ENCODE measurements around the gene TRIM54.

TRIM54 gene

DNA sequence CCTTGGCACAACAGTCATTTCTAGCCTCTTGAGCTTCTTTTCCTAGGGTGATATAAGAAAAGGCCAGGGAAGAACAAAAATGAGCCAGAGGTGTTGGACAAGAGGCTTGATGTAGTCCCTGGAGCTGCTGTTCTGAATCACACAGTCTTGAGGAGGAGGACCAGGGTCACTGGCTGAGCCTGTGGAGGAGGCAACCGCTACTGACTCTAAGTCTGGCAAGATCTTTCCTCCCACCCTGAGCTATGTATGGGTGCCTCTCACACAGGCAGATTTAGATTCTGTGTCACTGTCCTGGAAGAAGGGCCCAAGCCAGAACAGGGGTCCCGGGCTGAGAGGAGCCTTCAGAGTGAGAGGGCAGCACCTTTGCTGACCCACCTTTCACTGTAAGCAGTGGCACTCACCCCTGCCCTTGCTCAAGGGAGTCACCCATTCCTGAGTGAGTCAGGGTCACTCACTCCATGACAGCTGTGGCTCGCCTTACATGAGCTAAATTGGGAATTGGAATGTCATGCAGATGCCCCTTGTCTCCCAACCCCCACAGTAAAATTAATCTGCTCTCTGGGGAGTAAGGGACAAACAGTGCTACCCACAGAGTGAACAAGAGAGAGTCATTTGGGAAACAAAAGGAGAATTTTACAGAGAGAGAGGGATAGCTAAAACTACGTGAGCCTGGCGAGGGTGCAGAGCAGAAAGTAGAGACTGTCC, at the start of gene TRIM54:
Gene TRIM54, plus strand, starts transcription at position 575 of the 705 bp plus-strand sequence. CDS start 303 bp downstream, outside the sequence.
- no peak within 1 kb of the TSS for H3K27ac ChIP-seq
- no peak for DNase-seq (ENCODE audit: low read depth, low spot score)

- no peak overlapping the region for H3K27ac ChIP-seq
- no peak for DNase-seq (ENCODE audit: low read depth, low spot score)
Measured at GRCh38 chr2:27233341-27233740, 48.9 kb upstream of the TRIM54 start.

DNA sequence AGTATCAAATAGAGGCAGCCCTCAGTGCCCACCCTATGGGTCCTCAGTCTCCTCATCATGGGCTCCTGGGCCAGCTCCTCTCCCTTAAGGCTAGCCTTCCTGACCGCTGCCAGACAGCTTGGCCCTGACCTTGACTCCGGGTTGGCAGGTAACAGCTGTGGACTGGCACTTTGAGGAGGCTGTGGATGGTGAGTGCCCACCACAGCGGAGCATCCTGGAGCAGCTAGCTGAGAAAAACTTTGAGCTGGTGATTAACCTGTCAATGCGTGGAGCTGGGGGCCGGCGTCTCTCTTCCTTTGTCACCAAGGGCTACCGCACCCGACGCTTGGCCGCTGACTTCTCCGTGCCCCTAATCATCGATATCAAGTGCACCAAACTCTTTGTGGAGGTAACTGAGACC, 46.1 kb upstream of the TRIM54 start:
- no peak for DNase-seq (ENCODE audit: low read depth, low spot score)
- no peak overlapping the region for H3K27ac ChIP-seq

DNA sequence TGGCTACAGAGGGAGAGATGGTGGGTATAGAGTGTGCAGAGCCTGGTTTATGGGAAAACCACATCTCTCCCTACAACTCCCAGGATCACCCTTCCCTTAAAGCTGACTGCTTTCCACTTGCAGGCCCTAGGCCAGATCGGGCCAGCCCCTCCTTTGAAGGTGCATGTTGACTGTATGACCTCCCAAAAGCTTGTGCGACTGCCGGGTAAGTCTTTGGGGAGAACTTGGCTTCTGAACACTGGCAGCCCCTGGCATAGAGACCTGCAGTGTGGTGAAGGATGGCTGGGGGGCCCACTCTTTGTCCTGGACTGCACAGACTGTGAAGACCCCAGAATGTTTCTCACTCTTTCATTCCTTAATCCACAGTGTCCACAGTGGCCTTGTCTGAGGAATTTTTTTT, 45.6 kb upstream of the TRIM54 start:
- no peak overlapping the region for H3K27ac ChIP-seq
- DNase-seq (ENCODE audit: low read depth, low spot score) = no peak

- H3K27ac ChIP-seq = no peak overlapping the region
- DNase-seq (ENCODE audit: low read depth, low spot score) = no peak
Measured at GRCh38 chr2:27237341-27237945, 44.8 kb upstream of the TRIM54 start.

GRCh38 chr2:27238976-27239375, 43.3 kb upstream of the TRIM54 start:
- no peak for DNase-seq (ENCODE audit: low read depth, low spot score)

DNA sequence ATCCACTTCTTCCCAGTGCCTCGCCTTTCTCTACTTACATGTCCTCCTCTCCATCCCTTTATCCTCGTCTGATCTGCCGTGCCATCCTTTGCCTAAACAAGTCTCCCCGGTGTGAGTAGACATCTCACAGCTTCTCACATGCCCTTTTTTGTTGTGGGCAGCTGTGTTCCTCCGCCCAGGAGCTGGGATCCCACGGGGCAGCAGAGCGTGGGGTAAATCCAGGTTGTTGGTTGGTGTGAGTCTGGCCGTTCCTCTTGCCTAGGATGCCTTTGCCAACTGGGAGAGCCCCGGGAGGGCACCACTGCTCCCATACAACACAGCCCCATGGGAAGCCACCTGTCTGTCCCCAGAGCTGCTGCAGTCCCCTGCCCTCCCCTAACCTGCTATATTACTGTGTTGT, 41.8 kb upstream of the TRIM54 start:
- no peak for DNase-seq (ENCODE audit: low read depth, low spot score)
- H3K27ac ChIP-seq = no peak overlapping the region

More at GRCh38 chr2:27238976-27239375, 43.3 kb upstream of the TRIM54 start:
- H3K27ac ChIP-seq = no peak overlapping the region

DNA sequence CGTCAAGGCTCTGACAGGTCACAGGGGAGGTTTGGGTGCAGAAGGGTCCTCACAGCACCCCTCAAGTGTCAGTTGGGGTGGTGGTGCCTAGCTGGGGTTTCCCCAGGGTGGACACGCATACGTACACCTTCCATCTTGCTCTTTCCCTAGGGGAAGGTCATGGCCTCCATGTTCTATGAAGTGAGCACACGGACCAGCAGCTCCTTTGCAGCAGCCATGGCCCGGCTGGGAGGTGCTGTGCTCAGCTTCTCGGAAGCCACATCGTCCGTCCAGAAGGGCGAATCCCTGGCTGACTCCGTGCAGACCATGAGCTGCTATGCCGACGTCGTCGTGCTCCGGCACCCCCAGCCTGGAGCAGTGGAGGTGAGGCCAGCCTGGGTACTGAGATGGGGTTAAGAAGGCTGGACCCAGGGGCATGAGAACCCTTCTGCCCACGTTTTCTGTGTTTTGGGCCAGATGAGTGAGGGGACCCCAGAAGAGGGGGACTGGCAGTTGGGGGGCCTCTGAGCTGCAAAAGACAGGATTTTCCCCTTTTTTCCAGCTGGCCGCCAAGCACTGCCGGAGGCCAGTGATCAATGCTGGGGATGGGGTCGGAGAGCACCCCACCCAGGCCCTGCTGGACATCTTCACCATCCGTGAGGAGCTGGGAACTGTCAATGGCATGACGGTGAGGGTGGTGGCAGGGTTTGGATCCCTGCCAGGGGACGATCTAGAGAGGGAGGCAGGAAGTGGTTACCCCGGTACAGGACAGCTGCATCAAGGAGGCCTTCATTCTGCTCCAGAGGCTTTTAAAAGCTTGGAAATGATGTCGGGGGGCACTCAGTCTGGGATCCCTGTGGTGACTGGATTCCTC, 40.2 kb upstream of the TRIM54 start:
- H3K27ac ChIP-seq = no peak overlapping the region
- DNase-seq (ENCODE audit: low read depth, low spot score) = no peak

DNA sequence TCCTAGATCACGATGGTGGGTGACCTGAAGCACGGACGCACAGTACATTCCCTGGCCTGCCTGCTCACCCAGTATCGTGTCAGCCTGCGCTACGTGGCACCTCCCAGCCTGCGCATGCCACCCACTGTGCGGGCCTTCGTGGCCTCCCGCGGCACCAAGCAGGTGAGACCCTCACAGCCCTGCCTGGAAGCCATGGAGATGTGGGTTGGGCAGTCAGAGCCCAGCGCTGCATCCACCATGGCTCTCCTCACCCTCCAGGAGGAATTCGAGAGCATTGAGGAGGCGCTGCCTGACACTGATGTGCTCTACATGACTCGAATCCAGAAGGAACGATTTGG, 39.6 kb upstream of the TRIM54 start:
- DNase-seq (ENCODE audit: low read depth, low spot score) = no peak
- H3K27ac ChIP-seq = no peak overlapping the region

GRCh38 chr2:27243391-27244130, 38.7 kb upstream of the TRIM54 start:
- DNase-seq (ENCODE audit: low read depth, low spot score) = no peak

DNA sequence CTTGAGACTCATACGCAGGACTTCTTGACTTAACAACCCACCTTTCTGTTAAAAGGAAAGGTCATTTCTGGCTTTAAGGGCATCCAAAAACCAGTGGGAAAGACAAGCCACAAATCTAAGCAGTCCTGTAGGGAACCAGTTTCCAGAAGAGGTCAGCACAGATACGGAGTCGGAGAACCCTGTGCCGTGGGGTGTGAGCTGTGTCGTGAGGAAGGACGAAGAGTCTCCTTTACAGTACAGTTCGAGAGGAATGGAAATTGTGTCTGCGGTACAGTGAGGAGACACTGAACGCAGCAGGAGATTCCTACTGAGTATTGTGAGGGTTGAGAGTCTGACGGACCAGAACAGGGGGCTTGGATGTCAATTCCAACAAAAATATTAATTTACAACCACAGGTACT, 37.1 kb upstream of the TRIM54 start:
- no peak for DNase-seq (ENCODE audit: low read depth, low spot score)
- no peak overlapping the region for H3K27ac ChIP-seq

More at GRCh38 chr2:27243391-27244130, 38.7 kb upstream of the TRIM54 start:
- H3K27ac ChIP-seq = no peak overlapping the region

GRCh38 chr2:27245626-27246025, 36.6 kb upstream of the TRIM54 start:
- no peak overlapping the region for H3K27ac ChIP-seq
- DNase-seq (ENCODE audit: low read depth, low spot score) = no peak

DNA sequence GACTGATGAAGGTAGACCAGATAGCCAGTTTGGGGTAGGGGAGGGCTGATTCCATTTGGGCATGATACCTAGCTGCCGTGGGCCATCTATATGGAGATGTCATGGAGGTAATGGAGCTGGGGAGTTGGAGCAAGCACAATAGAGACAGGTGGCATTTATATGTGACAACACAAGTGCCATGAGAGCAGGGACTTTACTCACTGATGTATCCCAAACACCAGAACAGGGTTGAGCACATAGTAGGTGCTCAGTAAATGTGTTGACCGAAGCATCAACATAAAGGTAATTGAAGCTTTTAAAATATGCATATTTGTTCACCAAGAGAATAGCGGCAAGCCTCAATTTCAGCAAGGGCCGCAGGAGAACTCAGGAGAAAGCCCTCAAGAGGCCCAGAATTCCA, 34.3 kb upstream of the TRIM54 start:
- H3K27ac ChIP-seq = no peak overlapping the region
- no peak for DNase-seq (ENCODE audit: low read depth, low spot score)

DNA sequence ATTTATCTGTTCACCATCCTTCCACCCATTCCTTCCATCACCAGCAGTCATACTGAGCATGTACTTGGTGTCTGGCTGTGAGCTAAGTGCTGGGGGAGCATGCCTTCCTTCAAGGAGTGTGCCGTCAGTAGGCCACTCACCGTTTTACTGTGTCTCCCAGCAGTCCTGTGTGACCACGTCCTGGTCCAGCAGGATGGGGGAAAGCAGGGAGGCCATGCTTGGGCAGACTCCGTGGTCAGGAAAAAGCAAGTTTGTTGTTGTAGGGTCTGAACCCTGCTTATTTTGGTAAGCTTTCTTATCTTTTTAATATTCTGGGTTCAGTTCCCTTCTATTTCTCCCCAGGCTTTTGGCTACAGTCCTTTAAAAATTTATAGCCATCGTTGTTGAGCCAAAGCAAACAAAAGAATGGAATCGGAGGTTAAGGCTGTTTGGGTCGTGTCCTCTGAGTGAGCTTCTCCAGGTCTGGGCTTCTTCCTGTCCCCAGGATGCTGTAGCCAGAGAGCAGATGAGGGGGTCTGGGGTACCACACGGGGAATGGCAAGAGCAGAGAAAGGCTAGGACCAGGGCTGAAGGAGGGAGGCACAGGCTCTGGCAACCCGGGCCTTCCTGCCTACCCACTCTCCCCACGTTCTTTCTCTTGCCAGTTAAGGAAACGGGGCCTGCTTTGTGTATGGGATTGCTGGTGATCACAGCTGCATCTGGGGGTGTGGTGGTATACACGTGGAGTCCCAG, 32.9 kb upstream of the TRIM54 start:
- DNase-seq (ENCODE audit: low read depth, low spot score) = no peak

DNA sequence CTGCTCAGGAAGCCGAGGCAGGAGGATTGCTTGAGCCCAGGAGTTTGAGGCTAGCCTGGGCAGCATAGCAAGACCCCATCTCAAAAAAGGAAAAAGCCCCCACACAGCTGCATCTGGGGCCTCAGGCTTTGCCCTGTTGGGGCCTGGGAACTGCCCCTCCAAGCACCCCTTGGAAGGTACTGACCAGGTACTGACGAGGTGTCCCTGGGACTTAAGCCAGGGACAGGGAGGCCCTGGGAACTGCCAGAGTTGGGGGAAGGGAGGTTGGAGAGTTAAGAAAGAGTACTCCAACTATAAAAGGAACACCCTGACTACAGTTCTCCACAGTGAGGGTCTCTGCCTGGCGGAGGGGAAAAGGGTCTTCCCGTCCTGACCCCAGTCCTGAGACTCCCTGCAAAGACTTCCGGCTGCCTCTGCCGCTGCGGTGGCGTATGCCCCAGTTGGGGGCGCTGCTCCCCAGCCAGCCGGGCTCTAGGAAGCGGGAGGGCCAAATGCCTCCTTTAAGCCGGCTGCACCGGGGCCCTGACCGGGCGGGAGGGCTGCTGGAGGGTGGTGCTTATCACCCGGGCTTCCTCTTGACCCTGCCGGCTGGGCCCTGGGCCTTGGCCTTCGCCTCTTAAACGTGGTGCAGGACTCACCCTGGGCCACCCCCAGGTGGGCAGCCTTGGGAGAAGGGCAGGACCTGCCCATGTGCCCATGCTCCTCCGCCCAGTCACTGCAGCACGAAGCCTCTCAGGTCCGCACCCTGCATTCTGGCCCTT, 32.2 kb upstream of the TRIM54 start:
- H3K27ac ChIP-seq = no peak overlapping the region
- no peak for DNase-seq (ENCODE audit: low read depth, low spot score)

More for the DNA sequence above, 32.9 kb upstream of the TRIM54 start:
- H3K27ac ChIP-seq = no peak overlapping the region

DNA sequence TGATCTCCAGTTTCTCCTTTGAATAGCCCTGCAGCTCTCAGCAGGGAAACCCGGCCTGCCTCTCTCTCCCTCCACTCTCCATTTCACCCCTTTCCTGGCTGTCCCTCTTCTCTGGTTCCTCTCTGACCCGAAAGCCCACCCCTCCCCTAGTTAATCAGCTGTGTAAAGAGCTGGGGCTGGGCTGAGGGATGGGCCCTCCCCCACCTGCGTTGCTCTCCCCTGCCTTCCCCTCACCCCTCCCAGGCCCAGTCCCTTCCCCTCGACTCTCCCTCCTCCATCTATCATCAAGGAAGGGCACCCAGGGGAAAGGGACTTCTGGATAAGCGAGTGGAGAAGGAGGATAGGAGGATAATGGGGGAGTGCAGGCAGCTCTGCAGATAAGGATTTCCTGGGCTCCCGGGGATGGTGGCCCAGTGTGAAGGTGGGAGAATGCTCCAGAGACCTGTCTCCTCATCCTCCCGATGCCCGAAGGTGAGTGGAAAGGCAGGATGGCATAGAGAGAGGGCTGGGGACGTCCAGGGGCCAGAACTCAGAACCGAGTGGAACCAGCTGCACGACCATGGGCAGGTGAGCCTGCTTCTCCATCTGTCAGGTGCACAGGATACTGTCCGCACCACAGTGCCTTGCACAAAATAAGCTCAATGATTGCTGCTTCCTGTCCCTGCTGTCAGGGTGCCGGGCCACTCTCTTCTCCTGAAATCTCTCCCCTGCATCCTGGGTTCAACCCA, 31.4 kb upstream of the TRIM54 start:
- H3K27ac ChIP-seq = no peak overlapping the region
- no peak for DNase-seq (ENCODE audit: low read depth, low spot score)

DNA sequence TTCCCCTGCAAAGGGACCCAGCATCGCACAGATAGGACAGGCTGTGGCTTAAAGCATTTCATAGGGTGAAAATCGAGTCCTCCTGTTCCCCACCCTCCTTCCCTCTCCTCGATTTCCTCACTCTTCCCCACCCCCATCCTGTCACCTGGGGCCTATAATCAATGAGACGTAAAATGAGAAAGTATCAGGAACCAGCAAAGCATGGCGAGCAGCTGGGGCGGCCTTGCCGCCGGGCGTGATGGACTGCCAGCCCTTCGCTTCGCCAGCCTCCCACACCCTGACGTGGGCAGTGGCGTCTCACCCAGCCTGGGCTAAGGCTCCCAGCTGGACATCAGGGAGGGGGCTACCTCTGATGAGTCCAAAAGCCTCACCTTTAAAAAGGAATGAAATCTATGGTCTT, 30.5 kb upstream of the TRIM54 start:
- DNase-seq (ENCODE audit: low read depth, low spot score) = no peak
- no peak overlapping the region for H3K27ac ChIP-seq

GRCh38 chr2:27255187-27255586, 27.0 kb upstream of the TRIM54 start:
- DNase-seq (ENCODE audit: low read depth, low spot score) = no peak
- H3K27ac ChIP-seq = no peak overlapping the region

DNA sequence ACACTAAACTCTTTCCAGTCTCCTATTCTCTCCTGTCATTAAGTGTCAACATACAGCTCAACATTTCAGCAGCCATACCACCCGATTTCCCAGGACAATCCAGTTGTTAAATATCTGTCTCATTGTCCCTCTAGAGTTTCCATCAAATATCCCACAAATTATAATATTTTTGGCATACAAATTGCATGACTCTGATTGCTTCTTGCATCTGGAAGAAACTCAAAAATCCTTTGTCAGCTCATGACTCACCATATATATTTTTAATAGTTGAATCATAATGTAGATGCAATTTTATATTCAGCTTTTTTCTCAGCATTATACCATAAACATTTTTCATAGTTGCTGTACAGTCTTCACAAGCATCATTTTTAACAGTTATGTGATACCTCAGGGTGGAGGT, 26.6 kb upstream of the TRIM54 start:
- no peak for DNase-seq (ENCODE audit: low read depth, low spot score)

More for the DNA sequence above, 26.6 kb upstream of the TRIM54 start:
- H3K27ac ChIP-seq = no peak overlapping the region

All from epithelial cell of prostate (primary cell).